ENCODE results near the gene EML4.

- no peak for TF ChIP-seq CTCF (conservative IDR thresholded peaks at IDR 0.05; ENCODE audit: low read length)
- no peak for TF ChIP-seq EZH2phosphoT487 (IDR thresholded peaks at IDR 0.05; ENCODE audit: borderline replicate concordance)
Observed at GRCh38 chr2:42229949-42230348, 60.8 kb downstream of the EML4 start.
